ENCODE results near the gene ITFG1.
"Not testable (repeated sequence)": the region's sequence is repeated elsewhere in the genome, so short reads cannot be mapped to it uniquely, and the experiment has no call there.

Gene ITFG1

DNA sequence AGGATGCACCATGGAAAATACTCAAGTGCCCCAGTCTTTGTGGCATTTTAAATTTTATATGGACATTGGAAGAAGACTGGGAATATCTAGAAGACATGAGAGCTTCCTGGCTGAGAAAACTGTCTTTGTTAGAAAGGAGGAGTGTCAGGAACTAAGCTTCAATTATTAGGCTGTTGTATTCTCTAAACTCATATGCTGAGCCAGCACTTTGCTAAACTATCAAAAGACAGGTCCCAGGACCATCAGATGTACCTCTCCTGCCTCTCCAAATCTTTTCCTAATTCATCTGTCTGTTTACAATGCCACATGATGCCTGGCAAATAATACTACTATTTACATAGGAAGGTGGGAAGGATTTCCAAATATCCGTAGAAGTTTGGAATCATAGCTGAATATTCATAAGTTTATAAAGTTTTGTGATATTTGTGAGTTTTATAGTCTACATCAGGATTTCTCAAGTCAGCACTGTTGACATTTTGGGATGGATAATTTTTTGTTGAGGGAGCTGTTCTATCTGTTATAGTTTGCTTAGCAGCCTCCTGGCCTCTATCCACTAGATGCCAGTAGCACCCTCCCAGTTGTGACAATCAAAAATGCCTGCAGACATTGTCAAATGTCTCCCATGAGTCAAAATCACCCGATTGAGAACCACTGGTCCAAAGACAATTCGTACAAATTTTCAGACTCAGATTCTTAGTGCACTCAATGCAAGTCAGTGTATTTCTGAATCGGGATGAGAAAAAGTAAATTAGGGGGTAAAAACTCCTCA lies 255.9 kb downstream of the ITFG1 start:
- TF ChIP-seq, protein P1, sequence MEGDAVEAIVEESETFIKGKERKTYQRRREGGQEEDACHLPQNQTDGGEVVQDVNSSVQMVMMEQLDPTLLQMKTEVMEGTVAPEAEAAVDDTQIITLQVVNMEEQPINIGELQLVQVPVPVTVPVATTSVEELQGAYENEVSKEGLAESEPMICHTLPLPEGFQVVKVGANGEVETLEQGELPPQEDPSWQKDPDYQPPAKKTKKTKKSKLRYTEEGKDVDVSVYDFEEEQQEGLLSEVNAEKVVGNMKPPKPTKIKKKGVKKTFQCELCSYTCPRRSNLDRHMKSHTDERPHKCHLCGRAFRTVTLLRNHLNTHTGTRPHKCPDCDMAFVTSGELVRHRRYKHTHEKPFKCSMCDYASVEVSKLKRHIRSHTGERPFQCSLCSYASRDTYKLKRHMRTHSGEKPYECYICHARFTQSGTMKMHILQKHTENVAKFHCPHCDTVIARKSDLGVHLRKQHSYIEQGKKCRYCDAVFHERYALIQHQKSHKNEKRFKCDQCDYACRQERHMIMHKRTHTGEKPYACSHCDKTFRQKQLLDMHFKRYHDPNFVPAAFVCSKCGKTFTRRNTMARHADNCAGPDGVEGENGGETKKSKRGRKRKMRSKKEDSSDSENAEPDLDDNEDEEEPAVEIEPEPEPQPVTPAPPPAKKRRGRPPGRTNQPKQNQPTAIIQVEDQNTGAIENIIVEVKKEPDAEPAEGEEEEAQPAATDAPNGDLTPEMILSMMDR (conservative IDR thresholded peaks at IDR 0.05): peak; percentile 31
- TF ChIP-seq ZFX (IDR thresholded peaks at IDR 0.05): no peak

DNA sequence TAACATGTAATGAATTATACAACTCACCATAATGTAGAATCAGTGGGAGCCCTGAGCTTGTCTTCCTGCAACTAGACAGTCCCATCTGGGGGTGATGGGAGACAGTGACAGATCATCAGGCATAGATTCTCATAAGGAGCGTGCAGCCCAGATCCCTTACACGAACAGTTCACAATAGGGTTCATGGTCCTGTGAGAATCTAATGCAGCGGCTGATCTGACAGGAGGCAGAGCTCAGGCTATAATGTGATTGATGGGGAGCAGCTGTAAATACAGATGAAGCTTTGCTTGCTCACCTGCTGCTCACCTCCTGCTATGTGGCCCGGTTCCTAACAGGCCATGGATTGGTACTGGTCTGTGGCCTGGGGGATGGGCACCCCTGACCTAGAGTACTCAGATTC lies 257.4 kb downstream of the ITFG1 start:
- not testable (repeated sequence) for H3K27ac ChIP-seq

More for the DNA sequence above, 255.9 kb downstream of the ITFG1 start:
- no peak overlapping the region for H3K27ac ChIP-seq

DNA sequence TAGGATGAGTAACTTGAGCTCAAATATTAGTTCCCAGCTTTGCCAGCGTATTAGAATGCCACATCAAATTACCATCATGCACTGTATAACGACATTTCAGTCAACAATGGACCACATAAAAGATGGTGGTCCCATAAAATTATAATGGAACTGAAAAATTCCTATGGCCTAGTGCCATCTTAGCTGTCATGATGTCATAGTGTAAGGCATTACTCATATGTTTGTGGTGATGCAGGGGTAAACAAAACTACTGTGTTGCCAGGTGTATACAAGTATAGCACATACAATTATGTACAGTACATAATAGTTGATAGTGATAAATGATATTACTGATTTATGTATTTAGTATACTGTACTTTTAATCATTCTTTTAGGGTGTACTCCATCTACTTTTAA lies 262.7 kb downstream of the ITFG1 start:
- TF ChIP-seq, protein P1 (conservative IDR thresholded peaks at IDR 0.05): no peak
- no peak for TF ChIP-seq ZFX (IDR thresholded peaks at IDR 0.05)
- H3K27ac ChIP-seq: no peak overlapping the region

DNA sequence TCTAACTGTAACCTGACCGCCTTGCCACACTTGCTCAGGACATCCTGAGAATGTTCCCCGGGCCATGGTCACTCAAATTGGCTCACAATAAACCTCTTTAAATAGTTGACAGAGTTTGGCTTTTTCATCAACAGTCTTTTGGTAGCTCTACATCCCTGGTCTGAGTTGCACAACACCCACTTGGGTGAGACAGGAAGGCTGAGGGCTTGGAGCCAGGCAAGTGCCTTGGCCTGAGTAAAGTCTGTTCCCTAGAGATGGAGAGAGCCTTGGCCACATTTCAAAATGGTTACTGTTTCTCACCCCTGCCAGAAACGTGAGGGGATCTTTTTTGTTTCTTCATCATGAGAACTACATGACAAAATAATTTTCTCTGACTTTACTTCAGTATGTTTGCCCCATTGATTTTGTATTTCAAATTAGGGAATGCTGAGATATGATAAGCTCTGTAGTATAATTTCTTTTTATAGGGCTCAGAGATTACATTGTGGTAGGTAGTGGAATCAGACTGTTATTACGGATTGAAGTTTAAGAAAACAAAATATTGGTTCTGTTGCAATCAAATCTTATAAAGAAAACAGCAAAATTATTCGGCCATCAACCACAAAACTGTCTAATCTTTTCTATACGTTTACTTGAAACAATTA lies 263.2 kb downstream of the ITFG1 start:
- no peak for TF ChIP-seq ZFX (IDR thresholded peaks at IDR 0.05)
- TF ChIP-seq, protein P1 (conservative IDR thresholded peaks at IDR 0.05): no peak
- no peak overlapping the region for H3K27ac ChIP-seq

DNA sequence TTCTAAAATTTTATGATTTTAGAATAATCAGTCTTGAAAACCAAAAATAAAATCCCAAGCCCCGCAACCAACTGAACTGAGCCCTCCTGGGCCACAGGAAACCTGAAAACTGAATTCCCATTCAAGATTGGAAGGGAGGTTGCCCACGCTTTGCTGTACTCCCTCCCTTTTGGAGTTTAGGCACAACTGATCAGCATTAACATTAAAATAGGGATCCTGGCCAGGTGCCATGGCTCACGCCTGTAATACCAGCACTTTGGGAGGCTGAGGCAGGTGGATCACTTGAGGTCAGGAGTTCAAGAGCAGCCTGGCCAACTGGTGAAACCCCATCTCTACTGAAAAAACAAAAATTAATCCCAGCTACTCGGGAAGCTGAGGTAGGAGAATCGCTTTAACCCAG lies 264.4 kb downstream of the ITFG1 start:
- no peak overlapping the region for H3K27ac ChIP-seq
- TF ChIP-seq ZFX (IDR thresholded peaks at IDR 0.05): no peak
- TF ChIP-seq, protein P1 (conservative IDR thresholded peaks at IDR 0.05): no peak

DNA sequence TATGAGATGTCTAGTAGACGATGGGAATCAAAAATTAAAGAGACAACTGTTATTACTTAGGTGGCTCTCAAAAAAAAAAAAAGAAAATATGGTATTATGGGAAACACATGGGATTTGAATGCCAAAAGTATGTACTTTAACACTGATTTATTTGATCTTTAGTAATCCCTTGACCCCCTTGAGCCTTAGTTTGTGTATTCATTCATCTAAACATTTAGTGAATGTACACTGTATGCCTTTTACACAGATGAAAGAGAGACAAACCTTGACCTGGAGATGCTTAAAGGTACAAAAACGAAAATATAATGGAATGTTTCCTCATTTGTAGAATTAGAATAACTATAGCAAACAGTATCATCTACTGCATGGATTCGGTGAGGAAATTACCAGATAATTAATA lies 278.5 kb downstream of the ITFG1 start:
- H3K27ac ChIP-seq: no peak overlapping the region
- no peak for TF ChIP-seq ZFX (IDR thresholded peaks at IDR 0.05)
- TF ChIP-seq, protein P1 (conservative IDR thresholded peaks at IDR 0.05): no peak

DNA sequence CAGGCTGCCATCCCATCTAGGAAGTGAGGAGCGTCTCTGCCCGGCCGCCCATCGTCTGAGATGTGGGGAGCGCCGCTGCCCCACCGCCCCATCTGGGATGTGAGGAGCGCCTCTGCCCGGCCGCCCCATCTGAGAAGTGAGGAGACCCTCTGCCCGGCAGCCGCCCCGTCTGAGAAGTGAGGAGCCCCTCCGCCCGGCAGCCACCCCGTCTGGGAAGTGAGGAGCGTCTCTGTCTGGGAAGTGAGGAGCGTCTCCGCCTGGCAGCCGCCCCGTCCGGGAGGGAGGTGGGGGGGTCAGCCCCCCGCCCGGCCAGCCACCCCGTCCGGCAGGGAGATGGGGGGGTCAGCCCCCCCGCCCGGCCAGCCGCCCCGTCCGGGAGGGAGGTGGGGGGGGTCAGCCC lies 279.8 kb downstream of the ITFG1 start:
- not testable (repeated sequence) for H3K27ac ChIP-seq

DNA sequence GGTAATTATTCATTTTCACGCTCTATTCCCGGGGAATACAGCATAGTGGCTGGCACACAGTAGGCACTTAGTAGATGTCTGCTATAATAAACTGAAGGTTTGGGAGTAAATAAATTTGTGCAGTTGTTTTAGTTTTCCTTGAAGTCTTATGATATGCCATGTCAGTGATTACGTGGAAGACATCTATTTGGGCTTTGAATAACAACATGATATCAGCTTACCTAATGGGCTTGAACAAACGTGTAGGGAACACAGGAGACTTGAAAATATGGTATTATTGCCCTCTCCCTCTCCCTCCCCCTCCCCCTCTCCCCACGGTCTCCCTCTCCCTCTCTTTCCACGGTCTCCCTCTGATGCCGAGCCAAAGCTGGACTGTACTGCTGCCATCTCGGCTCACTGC lies 280.8 kb downstream of the ITFG1 start:
- TF ChIP-seq ZFX (IDR thresholded peaks at IDR 0.05): no peak
- TF ChIP-seq, protein P1 (conservative IDR thresholded peaks at IDR 0.05): no peak

More for the DNA sequence above, 280.8 kb downstream of the ITFG1 start:
- H3K27ac ChIP-seq: no peak overlapping the region

Data from C4-2B (cell line).